Urinary bladder (tissue), 4 donors: ENCODE measurements around the gene HIVEP1. TPM values are rescaled to one million over a fixed set of nuclear protein-coding genes. Genes with fewer than 3 reads are reported as not detected.

Experiments
- DNase-seq: peaks from one replicate; pipeline ENCODE4 v3.0.0-alpha.2; 2015; ENCODE audit errors: extremely low spot score
- H3K27ac ChIP-seq: one replicate; pipeline ENCODE4 v1.5.1; 2013; ENCODE audit warnings: low read depth, mild to moderate bottlenecking, moderate library complexity
- H3K36me3 ChIP-seq: one replicate; pipeline ENCODE4 v1.6.1; 2013; ENCODE audit warnings: mild to moderate bottlenecking, moderate library complexity; ENCODE audit not compliant: insufficient read depth
- H3K4me1 ChIP-seq: one replicate; pipeline ENCODE4 v1.6.1; 2013; ENCODE audit warnings: mild to moderate bottlenecking, moderate library complexity; ENCODE audit not compliant: insufficient read depth
- H3K4me3 ChIP-seq: one replicate; pipeline ENCODE4 v1.5.1; 2013; ENCODE audit warnings: low read depth, low read length
- WGBS: extraction: QIAGEN DNeasy Blood & Tissue Kit; methylation state at CpG from one replicate; pipeline ENCODE4 v1.1.7; 2013; 5-methylcytosine and 5-hydroxymethylcytosine counted together
- polyA plus RNA-seq: library from polyadenylated mRNA; stranded (reverse); fragments of 200-250 nt; gene quantifications from one replicate; pipeline ENCODE4 v1.2.3, GENCODE V29; 2013
- total RNA-seq: library from RNA; depleted of rRNA; stranded (reverse); fragments of >200 nt; gene quantifications from one replicate; pipeline ENCODE4 v1.2.3, GENCODE V29; 2014
- donor health status: healthy with polysubstance abuse.
- donor health status: healthy.

Gene HIVEP1
- total and polyA plus RNA-seq, 2 donors = 11.8 to 38.5 TPM

DNA sequence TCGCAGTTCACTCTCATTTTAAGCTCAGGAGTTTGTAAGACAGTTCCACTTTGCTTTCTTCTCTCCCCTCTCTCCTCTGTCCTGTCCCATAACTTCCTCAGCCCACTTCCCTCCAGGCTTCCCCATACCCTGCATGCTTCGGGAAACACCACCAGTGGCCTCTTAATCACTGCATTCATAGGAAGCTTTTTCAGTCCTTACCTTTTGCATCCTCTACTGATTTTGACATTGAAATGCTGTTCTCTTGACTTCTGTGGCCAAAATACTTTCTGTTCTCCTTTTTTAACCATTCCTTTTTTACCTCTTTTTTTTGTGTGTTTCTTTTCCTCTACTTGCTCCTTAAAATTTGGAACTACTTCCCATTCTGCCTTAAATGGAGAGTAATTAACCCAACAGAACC lies 69.7 kb downstream of the HIVEP1 start:
- no peak overlapping the region for H3K4me3 ChIP-seq
- H3K27ac ChIP-seq = no peak overlapping the region
- no peaks in the 10 kb centered on the region for H3K36me3 ChIP-seq
- H3K4me1 ChIP-seq = no peaks in the 10 kb centered on the region
- DNase-seq = no peak
- 67% methylated on average over 2 of the region's 2 CpGs for WGBS

DNA sequence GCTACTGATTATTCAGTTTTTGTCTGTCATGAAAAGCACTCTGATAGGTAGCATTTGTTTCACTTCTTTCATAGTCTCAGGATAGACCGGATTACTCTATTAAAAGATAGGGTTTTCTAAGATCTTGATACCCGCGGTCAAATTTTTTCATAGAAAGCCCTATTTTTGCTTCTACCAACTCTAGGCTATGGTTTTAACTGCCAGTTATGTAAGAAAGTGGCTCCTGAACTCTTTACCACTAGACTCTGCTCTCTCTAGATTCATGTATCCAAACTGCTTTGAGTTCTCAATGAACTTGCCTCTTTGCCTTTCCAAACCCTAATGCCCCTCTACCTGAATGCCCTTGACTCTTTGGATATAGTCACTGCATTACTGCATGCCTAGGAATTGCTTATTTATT lies 70.3 kb downstream of the HIVEP1 start:
- Histone ChIP-seq H3K4me3 (no peak overlapping the region), H3K36me3 (no peaks in the 10 kb centered on the region), H3K4me1 (no peaks in the 10 kb centered on the region), H3K27ac (no peak overlapping the region)
- 98% methylated on average over 3 of the region's 3 CpGs for WGBS
- DNase-seq = no peak

DNA sequence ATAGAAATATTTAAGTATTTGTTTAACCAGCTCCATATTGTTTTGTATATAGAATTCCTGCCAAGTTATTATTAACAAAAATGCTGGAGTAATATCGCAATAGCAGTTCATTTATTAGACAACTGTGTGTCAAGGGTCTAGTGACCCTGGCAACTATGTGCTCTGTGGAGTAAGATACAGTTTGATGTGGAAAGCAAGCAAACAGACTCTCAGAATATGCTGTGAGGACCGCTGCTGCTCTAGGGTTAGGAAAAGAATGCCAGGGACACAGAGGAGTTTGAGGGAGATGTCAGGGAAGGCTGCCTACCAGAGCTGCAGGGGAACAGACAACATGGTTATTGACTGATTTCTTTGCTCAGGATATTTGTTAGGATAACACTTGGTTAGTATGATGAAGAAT lies 71.2 kb downstream of the HIVEP1 start:
- no peaks in the 10 kb centered on the region for H3K4me1 ChIP-seq
- DNase-seq = no peak
- 67% methylated on average over 2 of the region's 2 CpGs for WGBS
- H3K36me3 ChIP-seq = no peaks in the 10 kb centered on the region
- H3K4me3 ChIP-seq = no peak overlapping the region
- H3K27ac ChIP-seq = no peak overlapping the region

DNA sequence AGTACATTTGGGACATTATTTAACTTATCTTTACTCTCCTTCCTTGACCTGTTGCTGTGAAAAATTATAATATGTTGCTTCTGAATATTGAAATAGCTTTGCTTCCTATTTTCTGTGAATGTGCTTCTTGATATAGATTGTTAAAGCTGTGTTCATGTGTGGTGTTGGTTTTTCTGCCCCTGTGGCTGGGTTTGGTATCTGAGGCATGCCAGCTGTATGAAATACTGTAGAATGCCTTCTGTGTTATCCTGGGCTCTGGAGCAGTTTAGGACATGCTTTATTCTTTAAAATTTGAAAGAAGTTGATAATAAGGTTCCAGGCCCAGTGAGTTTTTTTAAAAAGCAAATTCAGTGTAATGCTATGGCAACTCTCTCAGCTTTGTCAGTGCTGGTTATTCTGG lies 71.7 kb downstream of the HIVEP1 start:
- no peaks in the 10 kb centered on the region for H3K4me1 ChIP-seq

DNA sequence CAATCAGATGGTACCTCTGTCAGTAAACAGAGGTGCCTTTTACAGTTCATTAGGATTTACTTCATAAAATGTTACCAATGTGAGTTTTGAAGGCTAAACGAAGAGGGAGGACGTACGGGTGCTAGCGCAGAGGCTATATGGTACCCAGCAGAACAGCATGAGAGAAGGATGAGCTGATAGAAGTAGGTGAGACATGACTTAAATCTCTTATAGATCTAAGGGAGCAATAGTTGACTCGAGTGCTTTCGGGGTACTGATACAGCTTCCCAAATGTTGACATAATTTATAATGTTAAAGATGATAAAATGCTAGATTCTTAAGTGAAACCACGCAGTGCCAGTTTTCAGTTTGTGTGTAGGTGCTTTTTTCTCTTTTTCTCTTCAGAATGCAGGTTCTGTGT lies 72.6 kb downstream of the HIVEP1 start:
- H3K4me1 ChIP-seq = no peaks in the 10 kb centered on the region
- 68% methylated on average over 7 of the region's 7 CpGs for WGBS
- H3K36me3 ChIP-seq = no peaks in the 10 kb centered on the region
- H3K27ac ChIP-seq = no peak overlapping the region
- no peak overlapping the region for H3K4me3 ChIP-seq
- no peak for DNase-seq

More for the DNA sequence above, 71.7 kb downstream of the HIVEP1 start:
- no peaks in the 10 kb centered on the region for H3K36me3 ChIP-seq
- no peak for DNase-seq
- no peak overlapping the region for H3K27ac ChIP-seq
- H3K4me3 ChIP-seq = no peak overlapping the region

DNA sequence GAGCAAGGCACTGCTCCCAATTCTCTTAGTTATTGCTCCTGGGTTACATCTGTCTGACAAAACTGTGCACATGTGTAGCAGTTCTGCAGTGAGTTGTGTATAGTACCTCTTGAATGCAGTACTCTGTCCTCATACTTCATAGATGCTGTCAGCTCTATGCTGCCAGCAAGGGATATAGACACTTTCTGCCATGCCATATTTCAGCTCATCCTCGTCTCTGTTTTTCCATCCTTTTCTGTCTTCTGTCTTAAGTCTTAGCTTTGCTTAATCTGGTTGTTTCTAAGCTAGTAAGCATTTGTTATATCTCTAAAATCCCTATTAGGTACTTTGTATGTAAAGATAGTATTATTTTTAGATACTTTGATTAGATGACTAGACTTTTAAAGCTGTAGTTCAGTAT lies 76.4 kb downstream of the HIVEP1 start:
- DNase-seq = no peak
- 50% methylated on average over 1 of the region's 1 CpG for WGBS
- H3K27ac ChIP-seq = no peak overlapping the region

DNA sequence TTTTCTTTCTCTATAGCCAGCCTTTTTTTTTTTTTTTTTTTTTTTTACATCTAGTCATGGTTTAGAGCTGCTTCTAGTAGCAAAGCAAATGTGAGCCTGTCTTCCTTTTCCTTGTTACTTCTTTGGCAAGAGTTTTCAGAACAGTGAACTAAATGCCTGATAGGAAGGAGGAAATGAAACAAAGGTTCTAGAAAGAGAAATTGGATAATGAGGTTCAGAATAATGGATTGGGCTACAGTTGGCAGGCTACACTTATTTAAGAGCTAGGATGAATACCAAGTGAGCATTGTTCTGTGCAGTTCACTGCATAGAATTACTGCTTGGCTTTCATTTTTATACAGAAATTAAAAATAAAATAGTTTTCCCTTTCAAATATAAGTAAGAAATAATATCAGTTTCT lies 78.6 kb downstream of the HIVEP1 start:
- H3K27ac ChIP-seq = no peak overlapping the region

More for the DNA sequence above, 76.4 kb downstream of the HIVEP1 start:
- no peak overlapping the region for H3K4me3 ChIP-seq
- H3K36me3 ChIP-seq = no peaks in the 10 kb centered on the region
- peaks cover 3% of the 10 kb centered on the region for H3K4me1 ChIP-seq

DNA sequence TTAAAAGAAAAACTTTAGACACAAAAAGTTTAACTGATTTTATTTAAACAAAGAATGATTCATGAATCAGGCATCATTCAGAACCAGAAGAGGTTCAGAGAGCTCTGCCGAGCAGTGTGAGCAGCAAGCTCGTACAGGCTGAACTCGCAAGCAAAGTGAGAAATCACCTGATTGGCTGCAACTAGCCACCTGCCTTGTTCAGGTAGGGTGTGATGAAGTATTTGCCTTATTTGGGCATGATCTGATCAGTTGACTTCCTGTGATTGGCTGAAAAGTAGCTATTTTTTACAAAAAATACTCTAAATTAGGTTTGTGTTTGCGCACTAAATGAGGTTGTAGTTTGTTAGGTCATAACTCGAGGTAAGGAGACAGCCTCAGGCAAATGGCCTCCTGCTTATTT lies 80.7 kb downstream of the HIVEP1 start:
- Histone ChIP-seq H3K27ac (no peak overlapping the region), H3K36me3 (no peaks in the 10 kb centered on the region), H3K4me3 (no peak overlapping the region), H3K4me1 (peaks cover 3% of the 10 kb centered on the region)
- no peak for DNase-seq
- WGBS = 98% methylated on average over 5 of the region's 5 CpGs

More for the DNA sequence above, 78.6 kb downstream of the HIVEP1 start:
- DNase-seq = no peak
- Histone ChIP-seq H3K4me3 (no peak overlapping the region), H3K36me3 (no peaks in the 10 kb centered on the region), H3K4me1 (peaks cover 3% of the 10 kb centered on the region)

DNA sequence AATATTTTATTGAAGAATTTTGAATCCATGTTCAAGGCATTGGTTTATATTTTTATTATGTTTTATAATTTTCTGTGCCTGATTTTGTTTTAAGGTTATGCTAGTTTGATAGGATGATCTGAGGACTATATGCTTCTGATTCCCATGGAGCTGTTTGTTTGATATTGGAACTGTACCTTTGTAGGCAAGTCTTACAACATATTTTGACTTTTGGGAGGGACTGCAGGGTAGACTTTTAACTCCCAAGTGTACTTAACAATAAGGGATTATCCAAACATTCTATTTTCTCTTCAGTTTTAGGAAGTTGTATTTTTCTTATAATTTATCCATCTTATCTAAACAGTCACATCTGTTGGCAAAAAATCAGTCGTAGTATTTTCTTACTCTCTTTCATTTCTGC lies 82.6 kb downstream of the HIVEP1 start:
- no peak for DNase-seq

DNA sequence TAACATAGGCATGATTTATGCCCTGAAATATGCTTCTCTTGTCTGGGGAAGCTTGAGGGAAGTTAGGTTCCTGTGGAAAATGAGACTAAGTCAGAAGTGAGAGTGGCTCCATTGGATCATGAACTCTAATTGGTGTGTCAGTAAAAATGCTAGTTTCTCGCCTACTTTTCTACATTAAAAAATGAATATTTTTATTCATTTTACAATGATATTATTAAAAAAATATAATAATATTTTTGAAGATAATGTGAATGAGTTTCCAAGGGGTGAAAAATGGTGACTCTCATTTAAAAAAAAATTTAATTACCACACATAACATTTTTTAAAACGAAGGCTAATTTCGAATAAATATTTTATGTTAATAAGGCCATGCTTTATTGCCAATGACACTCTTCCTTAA lies 84.2 kb downstream of the HIVEP1 start:
- no peaks in the 10 kb centered on the region for H3K4me1 ChIP-seq
- H3K36me3 ChIP-seq = peaks cover 1% of the 10 kb centered on the region
- 97% methylated on average over 3 of the region's 3 CpGs for WGBS
- H3K27ac ChIP-seq = no peak overlapping the region
- H3K4me3 ChIP-seq = no peak overlapping the region
- no peak for DNase-seq

More for the DNA sequence above, 82.6 kb downstream of the HIVEP1 start:
- no peak overlapping the region for H3K27ac ChIP-seq
- 55% methylated on average over 1 of the region's 1 CpG for WGBS
- H3K4me3 ChIP-seq = no peak overlapping the region
- H3K36me3 ChIP-seq = no peaks in the 10 kb centered on the region
- H3K4me1 ChIP-seq = peaks cover 3% of the 10 kb centered on the region

DNA sequence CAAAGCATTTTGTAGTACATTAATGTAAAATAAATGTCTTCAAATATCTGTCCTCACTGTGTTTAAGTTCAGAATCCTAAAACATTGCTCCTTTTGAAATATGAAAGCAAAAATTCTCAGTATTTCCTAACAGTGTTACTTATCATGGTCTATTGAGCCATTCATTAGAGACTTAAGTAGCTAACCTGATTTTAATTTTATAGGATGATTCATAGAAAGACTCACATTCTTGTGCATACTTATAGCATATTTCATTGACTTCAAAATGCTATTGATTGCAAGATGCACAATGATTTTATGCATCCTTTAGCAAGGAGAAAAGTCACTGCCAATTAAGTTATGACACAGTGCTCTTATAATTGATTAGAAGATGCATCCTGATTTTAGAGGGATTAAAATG lies 85.7 kb downstream of the HIVEP1 start:
- no peaks in the 10 kb centered on the region for H3K4me1 ChIP-seq
- no peak for DNase-seq
- peaks cover 1% of the 10 kb centered on the region for H3K36me3 ChIP-seq
- no peak overlapping the region for H3K4me3 ChIP-seq
- H3K27ac ChIP-seq = no peak overlapping the region

DNA sequence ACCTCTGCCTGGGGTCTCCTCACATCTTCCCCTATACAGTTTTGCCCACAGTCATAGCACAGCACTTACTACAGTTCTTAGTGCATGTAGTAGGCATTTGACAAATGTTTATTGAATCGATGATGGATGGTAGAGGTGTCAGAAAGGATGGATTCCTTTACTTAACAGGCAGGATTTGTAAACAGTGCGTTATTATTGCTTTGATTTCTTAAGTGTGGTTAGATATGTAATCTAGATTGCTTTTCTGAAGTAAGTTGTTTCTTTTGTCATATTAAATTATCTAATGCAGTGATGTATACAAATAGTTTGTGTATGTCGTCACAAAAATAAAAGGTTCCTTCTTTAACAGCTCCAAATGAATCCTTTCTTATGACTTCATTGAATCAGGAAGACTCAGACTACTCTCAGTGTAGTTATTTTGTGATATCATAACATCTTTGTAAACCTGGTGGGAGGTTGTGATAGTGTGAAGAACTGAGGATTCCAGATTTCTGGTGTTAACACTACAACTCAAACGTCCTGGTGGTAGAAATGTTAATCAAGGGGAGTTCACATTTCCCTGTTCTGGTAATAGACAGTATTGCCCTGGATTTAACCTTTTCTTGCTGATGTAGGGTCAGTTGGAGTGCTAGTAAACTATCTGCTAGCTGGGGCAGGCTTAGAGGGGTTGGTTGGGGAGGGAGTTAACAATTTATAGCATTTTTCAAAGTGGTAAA lies 87.7 kb downstream of the HIVEP1 start:
- H3K36me3 ChIP-seq = peaks cover 1% of the 10 kb centered on the region
- no peak overlapping the region for H3K27ac ChIP-seq
- H3K4me3 ChIP-seq = no peak overlapping the region
- 60% methylated on average over 4 of the region's 4 CpGs for WGBS
- no peaks in the 10 kb centered on the region for H3K4me1 ChIP-seq
- DNase-seq = no peak

DNA sequence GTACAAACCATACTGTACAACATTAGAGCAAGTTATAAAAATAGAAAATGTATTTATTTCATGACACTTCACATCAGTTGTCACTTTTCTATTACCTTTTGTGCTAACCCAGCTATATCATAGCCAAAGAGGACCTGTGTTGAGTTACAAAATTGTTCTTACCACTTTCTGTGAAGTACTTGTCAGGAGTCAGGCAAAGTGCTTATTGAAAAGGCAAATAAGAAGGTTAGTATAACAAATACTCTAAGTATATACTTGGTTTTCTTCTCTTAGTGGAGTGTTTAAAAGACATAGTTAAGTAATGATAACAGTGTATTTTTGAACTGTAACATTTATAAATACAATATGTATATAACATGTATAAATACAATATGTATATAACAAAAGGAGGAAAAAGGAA lies 88.9 kb downstream of the HIVEP1 start:
- Histone ChIP-seq H3K4me3 (no peak overlapping the region), H3K36me3 (peaks cover 1% of the 10 kb centered on the region), H3K4me1 (no peaks in the 10 kb centered on the region), H3K27ac (no peak overlapping the region)
- DNase-seq = no peak

DNA sequence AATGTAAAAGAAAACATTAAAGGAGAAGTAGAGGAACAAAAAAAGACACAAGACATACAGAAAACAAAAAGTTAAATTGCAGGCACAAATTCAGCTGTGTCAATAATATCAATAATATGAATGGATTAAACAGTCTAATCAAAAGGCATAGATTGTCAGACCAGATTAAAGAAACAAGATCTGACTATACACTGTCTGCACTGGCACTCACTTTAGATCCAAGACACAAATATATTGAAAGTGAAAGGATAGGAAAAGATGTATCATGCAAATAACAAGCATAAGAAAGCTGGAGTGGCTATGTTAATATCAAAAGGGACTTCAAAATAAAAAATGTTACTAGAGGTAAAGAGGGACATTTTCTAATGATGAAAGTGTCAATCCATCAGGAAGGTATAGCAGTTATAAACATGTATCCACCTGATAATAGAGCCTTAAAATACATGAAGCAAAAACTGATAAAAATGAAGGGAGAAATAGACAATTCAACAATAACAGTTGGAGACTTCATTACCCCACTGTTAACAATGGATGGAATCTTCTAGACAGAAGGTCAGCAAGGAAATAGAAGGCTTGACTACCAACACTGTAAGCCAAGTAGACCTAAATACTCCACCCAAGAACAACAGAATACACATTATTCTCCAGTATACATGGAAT lies 89.7 kb downstream of the HIVEP1 start:
- H3K36me3 ChIP-seq = peaks cover 1% of the 10 kb centered on the region
- no peak overlapping the region for H3K27ac ChIP-seq
- H3K4me1 ChIP-seq = no peaks in the 10 kb centered on the region
- no peak overlapping the region for H3K4me3 ChIP-seq
- no peak for DNase-seq
